ENCODE measurements around the gene CRAMP1. TPM values are rescaled to one million over a fixed set of nuclear protein-coding genes. Genes with fewer than 3 reads are reported as not detected.
"Not testable (repeated sequence)": the region's sequence is repeated elsewhere in the genome, so short reads cannot be mapped to it uniquely, and the experiment has no call there.

The CRAMP1 gene
- total RNA-seq, 1 donor from 2014 or later, result 11.7 TPM

DNA sequence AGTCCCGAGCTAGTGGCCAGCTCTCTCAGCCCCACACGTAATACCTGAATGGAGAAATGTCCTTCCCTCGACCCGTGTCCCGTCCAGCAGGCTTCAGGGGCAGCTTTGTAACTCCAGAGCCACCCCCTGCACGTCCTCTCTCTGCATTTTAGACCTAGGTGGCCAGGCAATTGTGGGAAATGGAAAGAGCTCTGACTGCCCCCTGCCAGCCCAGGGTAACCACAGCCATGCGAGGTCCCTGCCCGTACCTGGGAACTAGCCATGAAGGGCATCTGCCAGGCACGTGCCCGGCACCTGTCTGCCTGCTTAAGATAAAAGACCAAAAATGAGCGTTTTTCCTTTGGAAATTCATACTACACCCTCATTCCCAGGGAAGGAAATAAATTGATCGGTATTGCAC, 103.1 kb downstream of the CRAMP1 start:
- Mint-ChIP-seq H3K4me3 (no peak overlapping the region), H3K9me3 (no peaks in the 10 kb centered on the region), H3K36me3 (peaks cover 2% of the 10 kb centered on the region), H3K27ac (peak overlapping the region; percentile 50), H3K27me3 (ENCODE audit: insufficient read depth, low read depth) (peaks cover 7% of the 10 kb centered on the region), H3K4me1 (peaks cover 3% of the 10 kb centered on the region)
- Histone ChIP-seq H3K27me3 (no peaks in the 10 kb centered on the region), H3K9me3 (ENCODE audit: low read depth) (no peaks in the 10 kb centered on the region), H3K27ac (no peak overlapping the region), H3K4me2 (no peak overlapping the region), H2AFZ (replicated peaks) (no peak overlapping the region), H3K4me1 (peaks cover 10% of the 10 kb centered on the region), H4K20me1 (ENCODE audit: low read depth) (peaks cover 62% of the 10 kb centered on the region), H3K36me3 (no peaks in the 10 kb centered on the region), H3K79me2 (ENCODE audit: low read depth) (peaks cover 67% of the 10 kb centered on the region), H3K9ac (no peak overlapping the region), H3K4me3 (no peak overlapping the region), H3F3A (ENCODE audit: low read depth) (peaks cover 8% of the 10 kb centered on the region)
- DNase-seq (ENCODE audit: low spot score), result no peak
- no peak for TF ChIP-seq EZH2 (IDR thresholded peaks at IDR 0.05)
- no peak for TF ChIP-seq EZH2phosphoT487 (IDR thresholded peaks at IDR 0.05)
- TF ChIP-seq, protein P1, sequence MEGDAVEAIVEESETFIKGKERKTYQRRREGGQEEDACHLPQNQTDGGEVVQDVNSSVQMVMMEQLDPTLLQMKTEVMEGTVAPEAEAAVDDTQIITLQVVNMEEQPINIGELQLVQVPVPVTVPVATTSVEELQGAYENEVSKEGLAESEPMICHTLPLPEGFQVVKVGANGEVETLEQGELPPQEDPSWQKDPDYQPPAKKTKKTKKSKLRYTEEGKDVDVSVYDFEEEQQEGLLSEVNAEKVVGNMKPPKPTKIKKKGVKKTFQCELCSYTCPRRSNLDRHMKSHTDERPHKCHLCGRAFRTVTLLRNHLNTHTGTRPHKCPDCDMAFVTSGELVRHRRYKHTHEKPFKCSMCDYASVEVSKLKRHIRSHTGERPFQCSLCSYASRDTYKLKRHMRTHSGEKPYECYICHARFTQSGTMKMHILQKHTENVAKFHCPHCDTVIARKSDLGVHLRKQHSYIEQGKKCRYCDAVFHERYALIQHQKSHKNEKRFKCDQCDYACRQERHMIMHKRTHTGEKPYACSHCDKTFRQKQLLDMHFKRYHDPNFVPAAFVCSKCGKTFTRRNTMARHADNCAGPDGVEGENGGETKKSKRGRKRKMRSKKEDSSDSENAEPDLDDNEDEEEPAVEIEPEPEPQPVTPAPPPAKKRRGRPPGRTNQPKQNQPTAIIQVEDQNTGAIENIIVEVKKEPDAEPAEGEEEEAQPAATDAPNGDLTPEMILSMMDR (IDR thresholded peaks at IDR 0.05), result no peak

GRCh38 chr16:1718236-1718635, 106.1 kb downstream of the CRAMP1 start:
- H3K4me3 Mint-ChIP-seq; H3K9me3 Mint-ChIP-seq; H3K4me2 ChIP-seq; H3K4me3 ChIP-seq; H3K4me1 ChIP-seq; H3K4me1 Mint-ChIP-seq; H3K9me3 ChIP-seq (ENCODE audit: low read depth); H3K27me3 ChIP-seq; H3F3A ChIP-seq (ENCODE audit: low read depth); H3K36me3 Mint-ChIP-seq; H3K9ac ChIP-seq; H3K27ac Mint-ChIP-seq; H3K27me3 Mint-ChIP-seq (ENCODE audit: insufficient read depth, low read depth); DNase-seq (ENCODE audit: low spot score); H2AFZ ChIP-seq (replicated peaks); H3K36me3 ChIP-seq; H3K27ac ChIP-seq: not testable (repeated sequence)
- Histone ChIP-seq H3K79me2 (ENCODE audit: low read depth) (peaks cover 41% of the 10 kb centered on the region), H4K20me1 (ENCODE audit: low read depth) (peaks cover 35% of the 10 kb centered on the region)

DNA sequence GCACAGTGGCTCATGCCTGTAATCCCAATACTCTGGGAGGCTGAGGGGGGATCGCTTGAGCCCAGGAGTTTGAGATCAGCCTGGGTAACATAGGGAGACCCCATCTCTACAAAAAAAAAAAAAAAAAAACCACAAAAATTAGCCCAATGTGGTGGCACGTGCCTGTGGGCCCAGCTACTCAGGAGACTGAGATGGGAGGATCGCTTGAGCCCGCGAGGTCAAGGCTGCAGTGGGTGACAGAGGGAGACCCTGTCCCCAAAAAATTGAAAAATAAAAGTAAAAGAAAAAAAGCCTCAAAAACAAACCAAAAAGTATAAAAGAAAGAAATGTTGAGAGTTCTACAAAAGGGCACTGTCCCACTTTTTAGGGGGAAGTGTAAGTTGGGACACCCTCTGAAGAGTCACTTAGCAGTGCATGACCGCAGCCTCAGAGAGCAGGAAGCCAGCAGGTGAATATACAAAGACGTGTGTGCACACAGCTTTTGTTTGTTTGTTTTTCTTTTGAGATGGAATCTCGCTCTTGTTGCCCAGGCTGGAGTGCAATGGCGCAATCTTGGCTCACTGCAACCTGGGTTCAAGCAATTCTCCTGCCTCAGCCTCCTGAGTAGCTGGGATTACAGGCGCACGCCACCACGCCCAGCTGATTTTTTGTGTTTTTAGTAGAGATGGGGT, 107.5 kb downstream of the CRAMP1 start:
- H3K27me3 ChIP-seq; H3K4me3 ChIP-seq; H3K27me3 Mint-ChIP-seq (ENCODE audit: insufficient read depth, low read depth); H3K4me1 Mint-ChIP-seq; H2AFZ ChIP-seq (replicated peaks); H3K9ac ChIP-seq; H3K4me3 Mint-ChIP-seq; H3K27ac ChIP-seq; H3K36me3 Mint-ChIP-seq; H3K36me3 ChIP-seq; H3K9me3 ChIP-seq (ENCODE audit: low read depth); H3K4me2 ChIP-seq; H3K9me3 Mint-ChIP-seq; DNase-seq (ENCODE audit: low spot score); H3F3A ChIP-seq (ENCODE audit: low read depth); H3K4me1 ChIP-seq; H3K27ac Mint-ChIP-seq: not testable (repeated sequence)
- peaks cover 23% of the 10 kb centered on the region for H4K20me1 ChIP-seq (ENCODE audit: low read depth)
- H3K79me2 ChIP-seq (ENCODE audit: low read depth), result peaks cover 35% of the 10 kb centered on the region

DNA sequence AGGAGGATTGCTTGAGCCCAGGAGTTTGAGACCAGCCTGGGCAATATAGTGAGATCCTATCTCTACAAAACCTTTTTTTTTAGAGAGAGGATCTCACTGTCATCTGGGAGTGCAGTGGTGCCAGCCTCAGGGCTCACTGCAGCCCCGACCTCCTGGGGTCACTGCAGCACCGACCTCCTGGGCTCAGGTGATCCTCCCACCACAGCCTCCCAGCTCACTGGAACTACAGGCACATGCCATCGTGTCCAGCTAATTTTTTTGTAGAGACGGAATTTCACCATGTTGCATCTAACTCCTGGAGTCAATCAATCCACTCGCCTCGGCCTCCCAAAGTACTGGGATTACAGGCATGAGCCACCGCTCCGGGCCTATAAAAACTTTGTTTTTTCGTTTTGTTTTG, 109.2 kb downstream of the CRAMP1 start:
- Mint-ChIP-seq H3K4me1 (peaks cover 7% of the 10 kb centered on the region), H3K36me3 (peaks cover 1% of the 10 kb centered on the region), H3K27ac (no peak overlapping the region), H3K27me3 (ENCODE audit: insufficient read depth, low read depth) (peaks cover 3% of the 10 kb centered on the region), H3K9me3 (no peaks in the 10 kb centered on the region), H3K4me3 (no peak overlapping the region)
- DNase-seq (ENCODE audit: low spot score), result no peak
- Histone ChIP-seq H3K4me2 (no peak overlapping the region), H3K27ac (no peak overlapping the region), H4K20me1 (ENCODE audit: low read depth) (peaks cover 11% of the 10 kb centered on the region), H3K4me3 (no peak overlapping the region), H3K79me2 (ENCODE audit: low read depth) (peaks cover 18% of the 10 kb centered on the region), H3K4me1 (no peaks in the 10 kb centered on the region), H3K9me3 (ENCODE audit: low read depth) (no peaks in the 10 kb centered on the region), H3K36me3 (no peaks in the 10 kb centered on the region), H3K9ac (no peak overlapping the region), H3K27me3 (no peaks in the 10 kb centered on the region), H2AFZ (replicated peaks) (no peak overlapping the region), H3F3A (ENCODE audit: low read depth) (peaks cover 3% of the 10 kb centered on the region)
- TF ChIP-seq EZH2phosphoT487 (IDR thresholded peaks at IDR 0.05), result no peak
- no peak for TF ChIP-seq EZH2 (IDR thresholded peaks at IDR 0.05)
- TF ChIP-seq, protein P1 (IDR thresholded peaks at IDR 0.05), result no peak

Data from neural progenitor cell (in vitro differentiated cells).